H9 (cell line): Measurements from ENCODE around the gene DPH1. TPM values are rescaled to one million over a fixed set of nuclear protein-coding genes. Genes with fewer than 3 reads are reported as not detected.

Experiments used
- DNase-seq: peaks from one replicate; pipeline ENCODE4 v3.0.0-alpha.2; 2017
- H2AFZ ChIP-seq: one replicate; pipeline ENCODE4 v1.6.1; 2013; ENCODE audit warnings: mild to moderate bottlenecking, low read length, control low read depth, moderate library complexity
- H2AK5ac ChIP-seq: 2 replicates; pipeline ENCODE4 v1.6.1; 2013; ENCODE audit warnings: low read length, control low read depth, mixed read lengths; ENCODE audit not compliant: insufficient read length
- H2BK120ac ChIP-seq: one replicate; pipeline ENCODE4 v1.6.1; 2013; ENCODE audit warnings: low read depth, mild to moderate bottlenecking, low read length, control low read depth, inconsistent platforms; ENCODE audit not compliant: poor library complexity, severe bottlenecking
- H2BK12ac ChIP-seq: 2 replicates; pipeline ENCODE4 v1.6.1; 2013; ENCODE audit warnings: low read length, control low read depth, mixed read lengths, low read depth; ENCODE audit not compliant: insufficient read length
- H2BK15ac ChIP-seq: 2 replicates; pipeline ENCODE4 v1.6.1; 2013; ENCODE audit warnings: low read depth, low read length, control low read depth
- H2BK20ac ChIP-seq: one replicate; pipeline ENCODE4 v1.6.1; 2013; ENCODE audit warnings: low read depth, mild to moderate bottlenecking, low read length, control low read depth, inconsistent platforms; ENCODE audit not compliant: poor library complexity, severe bottlenecking
- H2BK5ac ChIP-seq: 2 replicates; pipeline ENCODE4 v1.6.1; 2013; ENCODE audit warnings: low read length, control low read depth, mixed read lengths; ENCODE audit not compliant: insufficient read length
- H3K14ac ChIP-seq: 2 replicates; pipeline ENCODE4 v1.6.1; 2013; ENCODE audit warnings: low read length, control low read depth; ENCODE audit not compliant: insufficient read depth
- H3K18ac ChIP-seq: 2 replicates; pipeline ENCODE4 v1.6.1; 2013; ENCODE audit warnings: low read depth, mild to moderate bottlenecking, mixed read lengths, low read length, control low read depth; ENCODE audit not compliant: insufficient read length
- H3K23ac ChIP-seq: 2 replicates; pipeline ENCODE4 v1.6.1; 2013; ENCODE audit warnings: low read length, control low read depth, mixed read lengths, low read depth; ENCODE audit not compliant: insufficient read length
- H3K23me2 ChIP-seq: 2 replicates; pipeline ENCODE4 v1.6.1; 2013; ENCODE audit warnings: low read depth, mild to moderate bottlenecking, mixed read lengths, low read length, control low read depth; ENCODE audit not compliant: insufficient read length, poor library complexity, severe bottlenecking
- H3K27ac ChIP-seq: 2 replicates; pipeline ENCODE4 v1.5.1; 2013; ENCODE audit warnings: low read length, control low read depth, mixed read lengths, low read depth; ENCODE audit not compliant: insufficient read length
- H3K27me3 ChIP-seq: 2 replicates; pipeline ENCODE4 v1.6.1; 2013; ENCODE audit warnings: low read length, control low read depth, inconsistent platforms; ENCODE audit not compliant: insufficient read depth
- H3K4ac ChIP-seq: 2 replicates; pipeline ENCODE4 v1.6.1; 2013; ENCODE audit warnings: low read depth, mild to moderate bottlenecking, control low read depth, inconsistent platforms, low read length, moderate library complexity
- H3K4me1 ChIP-seq: 2 replicates; pipeline ENCODE4 v1.6.1; 2013; ENCODE audit warnings: low read length, control low read depth, inconsistent platforms; ENCODE audit not compliant: insufficient read depth
- H3K4me2 ChIP-seq: 2 replicates; pipeline ENCODE4 v1.6.1; 2013; ENCODE audit warnings: low read length, control low read depth, mixed read lengths; ENCODE audit not compliant: insufficient read length, insufficient read depth
- H3K56ac ChIP-seq: 2 replicates; pipeline ENCODE4 v1.6.1; 2013; ENCODE audit warnings: low read depth, mild to moderate bottlenecking, mixed read lengths, low read length, control low read depth; ENCODE audit not compliant: insufficient read length
- H3K79me1 ChIP-seq: 2 replicates; pipeline ENCODE4 v1.6.1; 2013; ENCODE audit warnings: low read depth, mild to moderate bottlenecking, moderate library complexity, low read length, control low read depth, inconsistent platforms; ENCODE audit not compliant: insufficient read depth, poor library complexity, severe bottlenecking
- H3K79me2 ChIP-seq: 2 replicates; pipeline ENCODE4 v1.6.1; 2013; ENCODE audit warnings: low read length, control low read depth, inconsistent platforms; ENCODE audit not compliant: insufficient read depth
- H3K9ac ChIP-seq: 2 replicates; pipeline ENCODE4 v1.6.1; 2013; ENCODE audit warnings: low read length, control low read depth, mixed read lengths; ENCODE audit not compliant: insufficient read length; ENCODE audit errors: extremely low read depth
- H3K9me3 ChIP-seq: one replicate; pipeline ENCODE4 v1.6.1; 2013; ENCODE audit warnings: low read depth, low read length, inconsistent platforms; ENCODE audit not compliant: control insufficient read depth
- H3T11ph ChIP-seq: one replicate; pipeline ENCODE4 v1.6.1; 2013; ENCODE audit warnings: mild to moderate bottlenecking, low read length, control low read depth, inconsistent platforms
- H4K20me1 ChIP-seq: one replicate; pipeline ENCODE4 v1.6.1; 2013; ENCODE audit not compliant: control insufficient read depth, insufficient read length, insufficient read depth
- H4K5ac ChIP-seq: 2 replicates; pipeline ENCODE4 v1.6.1; 2013; ENCODE audit warnings: low read depth, mild to moderate bottlenecking, mixed read lengths, low read length, control low read depth; ENCODE audit not compliant: insufficient read length
- H4K8ac ChIP-seq: replicated peaks from 2 replicates; pipeline ENCODE4 v1.6.1; 2013; ENCODE audit warnings: low read length, control low read depth, mixed read lengths, low read depth; ENCODE audit not compliant: insufficient read length
- H4K91ac ChIP-seq: 2 replicates; pipeline ENCODE4 v1.6.1; 2013; ENCODE audit warnings: low read depth, mild to moderate bottlenecking, moderate library complexity, mixed read lengths, low read length, control low read depth; ENCODE audit not compliant: insufficient read length
- H3K27ac Mint-ChIP-seq, 3 experiments: 2 replicates in 2 of 3; 3 replicates in 1 of 3; pipeline ENCODE4 v1.8.0; 2020 to 2021; ENCODE audit warnings: mixed read lengths in 3 of 3, mild to moderate bottlenecking in 1 of 3, moderate library complexity in 1 of 3
- H3K27me3 Mint-ChIP-seq: 2 replicates; pipeline ENCODE4 v1.8.0; 2021; ENCODE audit warnings: low read depth, mild to moderate bottlenecking, moderate library complexity, mixed read lengths
- H3K36me3 Mint-ChIP-seq, 3 experiments: 2 replicates in 2 of 3; 3 replicates in 1 of 3; pipeline ENCODE4 v1.8.0; 2020 to 2021; ENCODE audit warnings: low read depth in 3 of 3, mixed read lengths in 3 of 3; ENCODE audit not compliant: insufficient read depth in 1 of 3
- H3K4me1 Mint-ChIP-seq, 2 experiments: 2 replicates each; pipeline ENCODE4 v1.8.0; 2020; ENCODE audit warnings: mixed read lengths in 2 of 2
- H3K4me3 Mint-ChIP-seq, 2 experiments: 2 replicates in 1 of 2; 3 replicates in 1 of 2; pipeline ENCODE4 v1.8.0; 2020 to 2021; ENCODE audit warnings: mild to moderate bottlenecking in 2 of 2, mixed read lengths in 2 of 2, moderate library complexity in 1 of 2
- H3K9me3 Mint-ChIP-seq, 2 experiments: 2 replicates in 1 of 2; 3 replicates in 1 of 2; pipeline ENCODE4 v1.8.0; 2020; ENCODE audit warnings: mild to moderate bottlenecking in 2 of 2, mixed read lengths in 2 of 2, moderate library complexity in 1 of 2
- CTCF ChIP-seq: fragments of 200-600 bp; sonication (generic); conservative IDR thresholded peaks from 3 replicates; pipeline ENCODE4 v1.8.0; 2021; ENCODE audit warnings: antibody characterized with exemption, mild to moderate bottlenecking
- WGBS: extraction: QIAGEN DNeasy Blood & Tissue Kit; methylation state at CpG from one replicate; pipeline ENCODE4 v1.1.7; 2013; ENCODE audit warnings: missing lambda C conversion rate, low lambda C conversion rate, mixed read lengths; ENCODE audit not compliant: insufficient read length; ENCODE audit errors: extremely low coverage; 5-methylcytosine and 5-hydroxymethylcytosine counted together
- total RNA-seq: library from RNA; stranded (reverse); gene quantifications from 2 replicates; pipeline ENCODE4 v1.2.1, GENCODE V29; 2021

Gene DPH1
- total RNA-seq, 1 experiment from 2014 or later: 27.5 TPM

- Histone ChIP-seq H3K56ac (no peak overlapping the region), H3K79me2 (no peaks in the 10 kb centered on the region), H2BK5ac (no peak overlapping the region), H4K5ac (no peak overlapping the region), H3T11ph (no peak overlapping the region), H3K4me1 (no peaks in the 10 kb centered on the region), H3K23me2 (peaks cover 20% of the 10 kb centered on the region), H3K18ac (peak overlapping the region; percentile 11), H3K27ac (no peak overlapping the region), H2BK120ac (no peak overlapping the region), H3K79me1 (no peaks in the 10 kb centered on the region), H3K14ac (no peak overlapping the region), H2BK20ac (no peak overlapping the region), H3K9me3 (no peaks in the 10 kb centered on the region), H2AFZ (no peak overlapping the region), H3K4ac (no peak overlapping the region), H2BK12ac (no peak overlapping the region), H2AK5ac (no peak overlapping the region), H3K9ac (no peak overlapping the region), H2BK15ac (no peak overlapping the region), H4K20me1 (no peaks in the 10 kb centered on the region), H3K4me2 (peak overlapping the region; percentile 50), H3K27me3 (peaks cover 66% of the 10 kb centered on the region), H4K91ac (no peak overlapping the region), H3K23ac (no peak overlapping the region), H4K8ac (no peak overlapping the region)
- Mint-ChIP-seq H3K27ac (no peak overlapping the region), H3K4me1 (peaks cover 6 to 15% of the 10 kb centered on the region in 2 experiments), H3K27me3 (peaks cover 95% of the 10 kb centered on the region), H3K36me3 (no peaks in the 10 kb centered on the region; a peak in 1 of 7 replicates), H3K4me3 (peak overlapping the region; percentile 49 to 81), H3K9me3 (peaks cover 5 to 6% of the 10 kb centered on the region in 2 experiments; a peak in 4 of 5 replicates)
- DNase-seq: peak; percentile 92
- no peak for TF ChIP-seq CTCF
- no CpG with 5 or more reads among the region's 85 CpGs for WGBS
These were observed 6.0 kb upstream of the DPH1 start for GRCh38 chr17:2023692-2024571.
